Measurements from ENCODE around the gene CCDC187.
"Not testable (repeated sequence)": the region's sequence is repeated elsewhere in the genome, so short reads cannot be mapped to it uniquely, and the experiment has no call there.

CCDC187 gene

GRCh38 chr9:136237486-136238341, 66.2 kb downstream of the CCDC187 start:
- DNase-seq = no peak

GRCh38 chr9:136236471-136237410, 67.2 kb downstream of the CCDC187 start:
- not testable (repeated sequence) for DNase-seq

- DNase-seq = no peak
Observed at GRCh38 chr9:136235709-136236455, 68.0 kb downstream of the CCDC187 start.

- no peak for DNase-seq
Observed at GRCh38 chr9:136235171-136235570, 68.7 kb downstream of the CCDC187 start.

GRCh38 chr9:136234597-136234996, 69.3 kb downstream of the CCDC187 start:
- no peak for DNase-seq

GRCh38 chr9:136233868-136234267, 70.0 kb downstream of the CCDC187 start:
- DNase-seq = no peak

GRCh38 chr9:136233411-136233810, 70.5 kb downstream of the CCDC187 start:
- no peak for DNase-seq

GRCh38 chr9:136232969-136233368, 70.9 kb downstream of the CCDC187 start:
- DNase-seq = no peak

GRCh38 chr9:136231478-136232297, 72.2 kb downstream of the CCDC187 start:
- no peak for DNase-seq

- no peak for DNase-seq
Observed at GRCh38 chr9:136230773-136231172, 73.1 kb downstream of the CCDC187 start.

GRCh38 chr9:136230365-136230764, 73.5 kb downstream of the CCDC187 start:
- no peak for DNase-seq

GRCh38 chr9:136229096-136230065, 74.5 kb downstream of the CCDC187 start:
- no peak for DNase-seq

GRCh38 chr9:136228107-136228875, 75.6 kb downstream of the CCDC187 start:
- no peak for DNase-seq

- DNase-seq = no peak
Observed at GRCh38 chr9:136226680-136227407, 77.0 kb downstream of the CCDC187 start.

- DNase-seq = peak; percentile 17
Observed at GRCh38 chr9:136225748-136226679, 77.9 kb downstream of the CCDC187 start.

GRCh38 chr9:136225366-136225747, 78.5 kb downstream of the CCDC187 start:
- no peak for DNase-seq

GRCh38 chr9:136223871-136224640, 79.8 kb downstream of the CCDC187 start:
- DNase-seq = no peak
